MCF 10A (cell line): ENCODE results near the gene MAN1A1. TPM values are rescaled to one million over a fixed set of nuclear protein-coding genes. Genes with fewer than 3 reads are reported as not detected.

Source experiments
- BruUV-seq: library from RNA; stranded (reverse); fragments of 400-500 nt; replicated peaks from 2 replicates; lab custom pipeline; 2021; lab: Mats Ljungman, UMichigan
- CTCF ChIA-PET: fragments of 300-600 bp; sonication (Branson Sonifier 250); formaldehyde crosslinking; extraction: SDS; loops from one replicate; lab custom pipeline; 2021; ENCODE audit warnings: antibody characterized with exemption, inconsistent platforms; lab: Yijun Ruan, JAX
- POLR2A ChIA-PET: fragments of 300-600, 350-650 bp; sonication (Branson Sonifier 250); formaldehyde crosslinking; extraction: SDS; loops from one replicate; lab custom pipeline; 2020; ENCODE audit warnings: antibody characterized with exemption, inconsistent platforms; lab: Yijun Ruan, JAX
- DNase-seq: peaks from one replicate; pipeline ENCODE4 v3.0.0-alpha.2; 2018; ENCODE audit not compliant: unreplicated experiment
- H3K27ac Mint-ChIP-seq: one replicate; pipeline ENCODE4 v1.8.0; 2022; ENCODE audit warnings: mild to moderate bottlenecking, low read depth, mixed read lengths; ENCODE audit not compliant: unreplicated experiment
- H3K27me3 Mint-ChIP-seq: one replicate; pipeline ENCODE4 v1.8.0; 2022; ENCODE audit warnings: mixed read lengths; ENCODE audit not compliant: insufficient read depth, unreplicated experiment
- H3K36me3 Mint-ChIP-seq: one replicate; pipeline ENCODE4 v1.8.0; 2022; ENCODE audit warnings: mild to moderate bottlenecking, moderate library complexity, mixed read lengths; ENCODE audit not compliant: insufficient read depth, unreplicated experiment
- H3K4me1 Mint-ChIP-seq: one replicate; pipeline ENCODE4 v1.8.0; 2022; ENCODE audit warnings: mixed read lengths; ENCODE audit not compliant: insufficient read depth, unreplicated experiment
- H3K4me3 Mint-ChIP-seq: one replicate; pipeline ENCODE4 v1.8.0; 2022; ENCODE audit warnings: mild to moderate bottlenecking, moderate library complexity, mixed read lengths; ENCODE audit not compliant: unreplicated experiment
- H3K9me3 Mint-ChIP-seq: one replicate; pipeline ENCODE4 v1.8.0; 2022; ENCODE audit warnings: mixed read lengths; ENCODE audit not compliant: unreplicated experiment
- intact Hi-C: fragments of 100-400 bp; cut with micrococcal nuclease; formaldehyde crosslinking; loops from 2 replicates; pipeline ENCODE4 v1.14.1; 2022
- total RNA-seq: library from RNA; stranded (reverse); gene quantifications from 2 replicates; pipeline ENCODE4 v1.2.3, GENCODE V29; 2022
- TF ChIP-seq, protein P1 (sequence below): fragments of 200-600 bp; IDR thresholded peaks from one replicate; pipeline ENCODE4 v1.8.0; 2022; ENCODE audit warnings: antibody characterized with exemption, mild to moderate bottlenecking; ENCODE audit not compliant: unreplicated experiment

Gene MAN1A1
- total RNA-seq, 1 experiment from 2014 or later: 1.3 TPM

DNA sequence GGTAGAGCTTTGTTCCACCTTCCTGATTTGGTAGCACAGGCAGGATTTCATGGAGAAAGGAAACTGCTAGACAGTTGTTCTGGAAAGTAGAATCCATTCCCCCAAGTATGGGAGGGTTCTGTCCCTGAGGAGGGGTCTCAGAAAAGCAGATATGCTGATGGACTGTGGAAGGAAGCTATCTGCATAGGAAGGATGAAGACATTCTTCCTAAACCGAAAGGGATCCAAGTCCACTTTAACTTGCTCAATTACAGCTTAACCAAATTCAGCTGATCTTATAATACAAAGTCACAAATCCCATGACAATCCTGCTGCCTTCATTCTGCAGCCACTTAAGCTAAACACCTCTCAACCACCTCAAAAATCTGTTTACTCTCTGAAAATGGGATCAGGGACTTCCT is 2.6 kb downstream of the MAN1A1 start:
- Mint-ChIP-seq H3K27me3 (no peaks in the 10 kb centered on the region), H3K4me1 (peaks cover 7% of the 10 kb centered on the region), H3K27ac (no peak overlapping the region), H3K9me3 (no peaks in the 10 kb centered on the region), H3K36me3 (no peaks in the 10 kb centered on the region), H3K4me3 (no peak overlapping the region)
- no TSS peak for BruUV-seq
- CTCF ChIA-PET: interaction anchor here (0.7 to 6.0 kb wide), 7 partner anchors 9 to 281 kb away, joined by 3 to 24 read pairs (median 6); no protein-coding TSS in a partner anchor
- TF ChIP-seq, protein P1, sequence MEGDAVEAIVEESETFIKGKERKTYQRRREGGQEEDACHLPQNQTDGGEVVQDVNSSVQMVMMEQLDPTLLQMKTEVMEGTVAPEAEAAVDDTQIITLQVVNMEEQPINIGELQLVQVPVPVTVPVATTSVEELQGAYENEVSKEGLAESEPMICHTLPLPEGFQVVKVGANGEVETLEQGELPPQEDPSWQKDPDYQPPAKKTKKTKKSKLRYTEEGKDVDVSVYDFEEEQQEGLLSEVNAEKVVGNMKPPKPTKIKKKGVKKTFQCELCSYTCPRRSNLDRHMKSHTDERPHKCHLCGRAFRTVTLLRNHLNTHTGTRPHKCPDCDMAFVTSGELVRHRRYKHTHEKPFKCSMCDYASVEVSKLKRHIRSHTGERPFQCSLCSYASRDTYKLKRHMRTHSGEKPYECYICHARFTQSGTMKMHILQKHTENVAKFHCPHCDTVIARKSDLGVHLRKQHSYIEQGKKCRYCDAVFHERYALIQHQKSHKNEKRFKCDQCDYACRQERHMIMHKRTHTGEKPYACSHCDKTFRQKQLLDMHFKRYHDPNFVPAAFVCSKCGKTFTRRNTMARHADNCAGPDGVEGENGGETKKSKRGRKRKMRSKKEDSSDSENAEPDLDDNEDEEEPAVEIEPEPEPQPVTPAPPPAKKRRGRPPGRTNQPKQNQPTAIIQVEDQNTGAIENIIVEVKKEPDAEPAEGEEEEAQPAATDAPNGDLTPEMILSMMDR: no peak
- no peak for DNase-seq
- POLR2A ChIA-PET: interaction anchor here (1.8 to 1.9 kb wide), 2 partner anchors 8 to 13 kb away, joined by 5 to 6 read pairs; no protein-coding TSS in a partner anchor
- intact Hi-C loops: loop anchor here (5.0 kb wide), 1 partner anchor 385 kb away; no protein-coding TSS in a partner anchor

DNA sequence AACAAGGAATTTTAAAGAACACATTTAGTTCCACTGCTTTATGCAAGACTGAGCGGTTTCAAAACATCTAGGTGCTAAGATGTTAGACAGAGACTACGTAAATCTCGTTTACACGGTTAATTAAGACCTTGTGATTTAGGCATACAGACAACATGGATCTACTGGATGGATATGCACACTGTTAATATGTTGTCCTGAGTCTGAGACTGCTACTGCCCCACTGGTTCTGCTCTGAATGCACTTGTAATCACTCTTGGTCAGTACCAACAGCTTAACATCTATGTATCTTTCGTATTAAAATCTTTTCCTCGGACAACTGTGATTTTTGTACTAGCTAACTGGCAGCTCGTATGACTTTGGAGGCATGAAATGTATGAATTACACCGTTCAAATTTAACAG is 3.1 kb downstream of the MAN1A1 start:
- ChIA-PET POLR2A (interaction anchor here (1.8 to 1.9 kb wide), 2 partner anchors 8 to 12 kb away, joined by 5 to 6 read pairs; no protein-coding TSS in a partner anchor), CTCF (interaction anchor here (0.8 to 6.0 kb wide), 4 partner anchors 8 to 198 kb away, joined by 3 to 24 read pairs (median 12); no protein-coding TSS in a partner anchor)
- Mint-ChIP-seq H3K27ac (no peak overlapping the region), H3K36me3 (no peaks in the 10 kb centered on the region), H3K27me3 (no peaks in the 10 kb centered on the region), H3K4me1 (peaks cover 7% of the 10 kb centered on the region), H3K4me3 (no peak overlapping the region), H3K9me3 (no peaks in the 10 kb centered on the region)
- intact Hi-C loops: loop anchor here (5.0 kb wide), 1 partner anchor 384 kb away; no protein-coding TSS in a partner anchor
- TF ChIP-seq, protein P1: no peak
- no TSS peak for BruUV-seq
- DNase-seq: no peak

DNA sequence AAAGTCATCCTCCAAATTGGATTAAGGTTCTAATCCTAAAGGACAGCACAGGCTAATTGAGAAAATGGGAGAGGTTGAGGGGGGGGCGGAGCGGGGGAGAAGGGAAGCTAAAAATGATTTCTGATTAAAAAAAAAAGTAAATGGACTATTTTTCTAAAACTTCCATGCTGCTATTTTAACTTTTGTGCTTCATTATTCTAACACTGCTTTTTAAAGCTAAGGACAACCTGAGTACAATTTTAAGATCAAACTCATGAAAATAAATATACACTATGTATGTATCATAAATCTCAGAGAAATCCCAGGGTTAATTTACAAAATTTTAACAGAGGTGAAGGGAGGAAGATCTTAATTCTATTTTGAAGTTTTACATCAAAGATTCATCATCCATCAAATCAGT is 4.4 kb downstream of the MAN1A1 start:
- ChIA-PET CTCF (interaction anchor here (0.6 to 6.0 kb wide), 3 partner anchors 12 to 234 kb away, joined by 3 to 24 read pairs (median 5); no protein-coding TSS in a partner anchor), POLR2A (no interaction called here)
- Mint-ChIP-seq H3K27me3 (no peaks in the 10 kb centered on the region), H3K4me3 (no peak overlapping the region), H3K9me3 (no peaks in the 10 kb centered on the region), H3K27ac (no peak overlapping the region), H3K4me1 (peaks cover 7% of the 10 kb centered on the region), H3K36me3 (no peaks in the 10 kb centered on the region)
- no TSS peak for BruUV-seq
- intact Hi-C loops: loop anchor here (5.0 kb wide), 1 partner anchor 383 kb away; no protein-coding TSS in a partner anchor
- TF ChIP-seq, protein P1: no peak
- no peak for DNase-seq

DNA sequence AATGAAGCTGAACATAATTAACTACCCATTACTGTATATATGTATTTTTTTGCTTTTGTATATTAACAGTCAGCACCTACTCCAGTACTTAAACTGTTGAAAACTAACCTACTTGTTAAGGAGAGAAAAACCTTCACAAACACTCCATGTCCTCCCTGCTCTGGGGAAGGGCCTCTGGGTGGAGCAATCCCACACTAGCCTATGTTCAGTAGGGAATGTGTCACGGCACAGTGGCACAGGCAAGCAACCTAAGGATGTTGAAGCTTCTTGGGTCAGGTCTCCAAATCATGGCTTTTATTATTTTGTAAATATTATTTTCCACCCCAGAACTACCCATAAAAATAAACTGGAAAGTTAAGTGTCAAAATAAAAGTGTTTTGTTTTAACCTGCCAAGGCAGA is 5.3 kb downstream of the MAN1A1 start:
- Mint-ChIP-seq H3K9me3 (no peaks in the 10 kb centered on the region), H3K36me3 (no peaks in the 10 kb centered on the region), H3K27me3 (no peaks in the 10 kb centered on the region), H3K27ac (no peak overlapping the region), H3K4me3 (no peak overlapping the region), H3K4me1 (peaks cover 7% of the 10 kb centered on the region)
- TF ChIP-seq, protein P1: no peak
- DNase-seq: no peak
- ChIA-PET POLR2A (no interaction called here), CTCF (interaction anchor here (0.6 to 6.0 kb wide), 9 partner anchors 11 to 1484 kb away, joined by 3 to 24 read pairs (median 3); no protein-coding TSS in a partner anchor)
- no TSS peak for BruUV-seq
- intact Hi-C loops: no loop called here
